Gastroesophageal sphincter (tissue), 3 donors: ENCODE results near the gene PRKAR1B.

Source experiments
- CTCF ChIP-seq, 4 experiments: fragments of 200-600 bp in 2 of 4; fragments of 450-650 bp in 2 of 4; sonication (generic) in 1 of 4; IDR thresholded peaks; one replicate each; pipeline ENCODE4 v1.5.1; 2017 to 2019; ENCODE audit warnings: antibody characterized with exemption in 4 of 4, mild to moderate bottlenecking in 2 of 4, moderate library complexity in 2 of 4
- POLR2A ChIP-seq, 2 donors: fragments of 450-650 bp; IDR thresholded peaks; one replicate each; pipeline ENCODE4 v1.6.1; 2017; ENCODE audit warnings: antibody characterized with exemption in 2 of 2, mild to moderate bottlenecking in 2 of 2, moderate library complexity in 1 of 2
- POLR2AphosphoS5 ChIP-seq: sonication (generic); formaldehyde crosslinking; IDR thresholded peaks from one replicate; pipeline ENCODE4 v1.6.1; 2017; ENCODE audit warnings: antibody characterized with exemption

- no peak for TF ChIP-seq CTCF (IDR thresholded peaks at IDR 0.05)
- no peak for TF ChIP-seq POLR2A (IDR thresholded peaks at IDR 0.05)
- no peak for TF ChIP-seq POLR2AphosphoS5
Measured at GRCh38 chr7:637826-638225, 89.3 kb downstream of the PRKAR1B start.
